ENCODE data around the gene ATF1.

The ATF1 gene

DNA sequence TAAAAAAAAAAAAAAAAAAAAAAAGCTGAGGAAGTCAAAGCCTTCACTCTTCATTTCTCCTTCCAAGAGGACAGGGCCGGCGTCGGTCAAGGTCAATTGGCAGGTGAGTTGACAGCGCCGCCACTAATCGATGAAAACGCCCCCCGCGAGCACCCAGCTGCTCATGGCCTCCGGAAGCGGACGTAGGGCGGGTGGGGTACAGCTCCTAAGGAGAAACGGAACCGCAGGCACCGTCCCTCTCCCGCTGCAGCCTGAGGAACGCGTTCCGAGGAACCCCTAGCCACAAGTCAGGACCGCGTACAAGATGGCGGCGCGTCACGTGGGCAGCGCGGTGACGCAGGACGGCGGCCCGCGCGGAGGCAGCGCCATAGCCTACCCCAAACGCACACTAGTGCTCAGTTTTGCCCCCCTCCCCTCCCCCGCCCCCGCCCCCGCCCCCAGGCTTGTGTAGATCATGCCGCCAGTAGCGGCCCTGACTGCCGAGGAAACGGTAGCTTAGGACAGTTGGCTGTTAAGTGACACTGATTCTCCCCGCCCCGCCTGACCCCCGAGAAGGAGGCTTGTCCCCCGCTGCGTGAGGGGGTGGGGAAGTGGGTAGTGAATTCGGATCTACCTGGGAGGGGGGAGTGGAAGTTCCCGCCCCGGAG lies at the start of gene ATF1:
ATF1 (plus strand) TSS at position 463 of the 647 bp plus-strand sequence. CDS start 16,045 bp downstream, outside the sequence.
- DNase-seq (ENCODE audit: low read depth in 4 of 4, low spot score in 1 of 4) = peak; percentile 52 to 83 (median 76)

DNA sequence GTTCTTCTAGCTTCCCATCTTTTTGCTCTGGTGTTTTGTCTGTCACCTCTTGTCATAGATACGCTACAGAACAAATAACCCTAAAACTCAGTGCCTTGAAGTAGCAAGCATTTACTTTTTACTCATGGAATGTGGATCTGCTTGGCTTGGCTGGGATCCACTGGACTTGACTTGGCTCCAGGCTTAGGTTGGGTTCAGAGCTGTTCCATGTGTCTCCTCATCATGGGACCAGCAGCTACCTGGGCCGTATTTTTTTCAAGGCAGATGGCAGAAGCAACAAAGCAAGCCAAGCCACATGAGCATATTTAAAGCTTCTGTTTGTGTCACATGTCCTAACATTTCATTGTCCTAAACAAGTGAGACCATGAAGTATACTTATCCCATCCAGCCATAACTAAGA lies 48.7 kb upstream of the ATF1 start:
- DNase-seq (ENCODE audit: low read depth in 4 of 4, low spot score in 1 of 4) = no peak

DNA sequence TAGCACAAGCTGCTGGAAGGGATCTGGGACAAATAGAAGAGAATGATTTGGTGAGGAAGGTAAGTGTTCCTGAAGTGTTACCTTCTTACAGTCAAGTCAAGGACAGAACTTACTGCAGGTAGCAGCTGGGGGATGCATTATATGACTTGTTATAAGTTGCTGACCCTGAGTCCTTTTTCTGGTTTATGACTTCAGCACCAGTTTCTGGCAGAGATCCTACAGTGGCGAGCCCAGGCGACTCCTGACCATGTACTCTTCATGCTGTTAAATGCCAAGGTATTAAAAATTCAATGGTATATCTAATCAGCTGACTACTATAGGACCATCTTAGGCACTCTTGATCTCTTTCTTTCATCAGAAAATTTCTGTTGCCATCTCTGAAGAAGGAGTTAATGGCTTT lies 45.1 kb upstream of the ATF1 start:
- DNase-seq (ENCODE audit: low read depth in 4 of 4, low spot score in 1 of 4) = no peak

DNA sequence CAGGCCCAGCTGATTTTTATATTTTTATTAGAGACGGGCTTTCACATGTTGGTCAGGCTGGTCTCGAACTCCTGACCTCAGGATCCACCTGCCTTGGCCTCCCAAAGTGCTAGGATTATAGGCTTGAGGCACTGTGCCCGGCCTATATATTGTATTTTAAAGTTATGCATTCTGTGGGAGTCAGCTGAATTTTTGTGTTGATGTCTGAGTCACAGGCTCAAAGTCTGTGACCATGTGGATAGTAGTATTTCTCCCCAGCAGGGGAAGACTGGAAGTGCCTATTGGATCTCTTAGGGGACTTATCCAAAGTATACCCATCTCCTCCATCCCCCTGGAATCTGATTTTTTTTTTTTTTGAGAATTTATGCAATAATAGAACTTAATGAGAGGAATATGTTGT lies 43.8 kb upstream of the ATF1 start:
- no peak for DNase-seq (ENCODE audit: low read depth in 4 of 4, low spot score in 1 of 4)

DNA sequence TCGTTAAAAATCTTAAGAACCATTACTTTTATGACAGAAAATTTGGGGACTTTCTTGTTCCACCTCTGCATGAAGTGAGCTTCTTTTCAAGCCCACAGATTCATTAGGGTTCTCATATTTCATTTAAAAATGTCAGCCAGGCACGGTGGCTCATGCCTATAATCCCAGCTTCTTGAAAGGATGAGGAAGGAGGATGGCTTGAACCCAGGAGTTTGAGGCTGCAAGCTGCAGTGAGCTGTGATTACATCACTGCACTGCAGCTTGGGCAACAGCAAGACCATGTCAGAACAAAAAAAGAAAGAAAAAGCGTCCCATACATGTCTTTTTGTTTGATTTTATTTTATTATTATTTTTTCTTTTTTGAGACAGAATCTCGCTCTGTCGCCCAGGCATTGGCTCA lies 43.4 kb upstream of the ATF1 start:
- DNase-seq (ENCODE audit: low read depth in 4 of 4, low spot score in 1 of 4) = no peak

GRCh38 chr12:50723865-50724264 lies 40.0 kb upstream of the ATF1 start:
- no peak for DNase-seq (ENCODE audit: low read depth in 4 of 4, low spot score in 1 of 4)

GRCh38 chr12:50725011-50725942 lies 38.6 kb upstream of the ATF1 start:
- DNase-seq (ENCODE audit: low read depth in 4 of 4, low spot score in 1 of 4) = no peak

GRCh38 chr12:50727466-50727865 lies 36.4 kb upstream of the ATF1 start:
- no peak for DNase-seq (ENCODE audit: low read depth in 4 of 4, low spot score in 1 of 4)

- DNase-seq (ENCODE audit: low read depth in 4 of 4, low spot score in 1 of 4) = no peak
These were observed 35.5 kb upstream of the ATF1 start for GRCh38 chr12:50728417-50728816.

- no peak for DNase-seq (ENCODE audit: low read depth in 4 of 4, low spot score in 1 of 4)
These were observed 35.1 kb upstream of the ATF1 start for GRCh38 chr12:50728841-50729240.

DNA sequence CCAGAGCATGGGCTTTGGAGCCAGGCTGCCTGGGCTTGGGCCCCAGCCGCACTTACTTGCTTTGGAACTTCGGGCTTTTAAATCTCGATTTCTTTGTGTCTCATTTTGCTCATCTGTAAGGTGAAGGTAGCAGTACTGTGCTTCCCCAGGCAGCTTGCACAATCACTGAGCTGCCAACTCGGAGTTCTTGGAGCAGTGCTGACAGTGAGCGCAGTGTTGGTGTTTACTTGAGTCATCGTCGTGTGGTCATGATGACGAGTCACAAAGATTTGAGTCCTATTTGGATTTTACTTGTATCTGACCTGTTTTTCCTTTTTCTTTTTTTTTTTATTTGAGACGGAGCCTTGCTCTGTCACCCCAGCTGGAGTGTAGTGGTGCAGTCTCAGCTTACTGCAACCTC lies 31.3 kb upstream of the ATF1 start:
- DNase-seq (ENCODE audit: low read depth in 4 of 4, low spot score in 1 of 4) = no peak

DNA sequence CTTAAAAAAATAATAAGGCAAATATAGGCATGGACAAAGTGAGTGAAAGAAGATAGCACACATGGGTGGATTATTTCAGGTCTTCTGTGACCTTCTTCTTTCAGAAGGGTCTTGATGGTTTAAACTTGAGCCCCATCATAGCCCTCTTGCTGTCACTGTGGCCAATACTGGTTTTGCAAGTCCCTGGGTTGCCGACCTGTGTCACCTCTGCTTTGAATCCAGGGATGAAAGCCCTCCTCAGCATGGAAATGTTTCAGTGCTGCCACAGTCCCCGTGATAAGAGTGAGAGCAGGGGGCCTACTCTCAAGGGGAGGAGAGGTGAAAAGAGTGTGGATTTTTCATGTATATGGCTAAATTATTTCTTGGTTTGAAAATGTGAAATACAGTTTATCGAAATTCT lies 30.2 kb upstream of the ATF1 start:
- DNase-seq (ENCODE audit: low read depth in 4 of 4, low spot score in 1 of 4) = no peak

DNA sequence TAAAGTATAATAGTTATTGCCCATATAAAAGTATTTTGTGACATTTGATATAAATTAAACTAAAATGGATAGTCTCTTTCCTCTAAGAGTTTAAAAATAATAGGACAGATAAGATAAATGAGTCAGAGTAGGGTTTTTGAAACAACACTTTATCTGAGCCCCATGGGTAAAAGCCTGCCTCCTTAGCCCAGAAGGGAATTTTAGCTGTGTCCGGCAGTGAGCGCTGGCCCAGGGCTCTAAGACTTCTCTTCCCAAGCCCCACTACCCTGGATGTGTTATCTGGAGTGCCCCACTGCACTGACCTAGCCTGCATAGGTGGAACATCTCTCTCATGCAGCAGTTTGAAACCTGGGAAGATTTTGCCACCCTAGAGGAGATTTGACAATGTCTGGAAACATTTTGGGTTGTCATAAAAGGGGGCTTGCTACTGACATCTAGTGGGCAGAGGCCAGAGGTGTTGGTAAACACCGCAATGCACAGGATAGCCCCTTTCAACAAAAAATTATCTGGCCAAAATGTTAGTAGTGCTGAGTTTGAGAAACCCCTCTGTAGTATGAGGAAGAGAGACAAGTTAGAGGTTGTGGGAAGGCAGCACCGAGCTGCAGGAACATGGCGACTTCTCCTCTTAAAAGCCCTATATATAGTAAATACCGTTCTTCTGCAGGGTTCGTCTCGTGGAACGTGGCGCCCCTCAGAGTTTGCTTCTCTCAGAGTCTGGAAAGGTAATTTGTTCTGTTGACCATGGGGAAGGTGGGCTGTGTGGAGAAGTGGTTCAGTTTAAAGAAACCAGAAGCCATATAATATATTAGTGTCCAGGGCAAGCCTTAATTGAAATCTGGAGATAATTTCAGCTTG lies 29.3 kb upstream of the ATF1 start:
- peak in 1 of 4 experiments; percentile 2 for DNase-seq (ENCODE audit: low read depth in 4 of 4, low spot score in 1 of 4)

DNA sequence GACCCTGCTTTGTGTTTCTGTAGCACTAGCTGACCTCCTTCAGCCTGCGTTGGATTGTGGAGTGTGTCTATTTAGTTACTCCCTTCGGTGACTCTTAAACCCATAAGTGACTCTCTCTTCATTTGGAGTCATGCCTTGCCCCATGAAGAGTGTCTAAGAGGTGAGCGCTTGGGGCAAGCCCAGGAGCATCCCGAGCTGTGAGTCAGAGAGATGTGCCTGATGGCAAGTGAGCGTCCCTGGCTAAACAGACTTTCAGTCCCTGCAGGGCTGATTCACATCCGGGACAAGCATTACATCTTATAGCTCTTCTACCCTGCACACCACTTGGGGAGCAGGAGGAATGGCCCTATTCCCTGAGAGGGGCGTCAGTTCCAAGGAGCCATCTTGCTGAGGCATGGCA lies 24.3 kb upstream of the ATF1 start:
- DNase-seq (ENCODE audit: low read depth in 4 of 4, low spot score in 1 of 4) = no peak

- no peak for DNase-seq (ENCODE audit: low read depth in 4 of 4, low spot score in 1 of 4)
These were observed 23.6 kb upstream of the ATF1 start for GRCh38 chr12:50740307-50740706.

DNA sequence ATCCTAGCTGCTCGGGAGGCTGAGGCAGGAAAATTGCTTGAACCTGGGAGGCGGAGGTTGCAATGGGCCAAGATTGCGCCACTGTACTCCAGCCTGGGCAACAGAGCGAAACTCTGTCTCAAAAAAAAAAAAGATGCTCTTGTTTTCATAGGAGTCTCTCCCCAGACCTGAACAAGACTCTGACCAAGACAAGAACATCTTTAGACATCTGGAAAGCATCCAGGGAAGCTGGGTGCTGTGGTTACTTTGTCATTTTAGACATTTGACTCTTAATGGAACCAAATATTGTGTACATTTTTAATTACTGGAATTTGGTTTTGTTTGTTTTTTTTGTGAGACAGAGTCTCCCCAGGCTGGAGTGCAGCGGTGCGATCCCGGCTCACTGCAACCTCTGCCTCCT lies 21.1 kb upstream of the ATF1 start:
- DNase-seq (ENCODE audit: low read depth in 4 of 4, low spot score in 1 of 4) = no peak

DNA sequence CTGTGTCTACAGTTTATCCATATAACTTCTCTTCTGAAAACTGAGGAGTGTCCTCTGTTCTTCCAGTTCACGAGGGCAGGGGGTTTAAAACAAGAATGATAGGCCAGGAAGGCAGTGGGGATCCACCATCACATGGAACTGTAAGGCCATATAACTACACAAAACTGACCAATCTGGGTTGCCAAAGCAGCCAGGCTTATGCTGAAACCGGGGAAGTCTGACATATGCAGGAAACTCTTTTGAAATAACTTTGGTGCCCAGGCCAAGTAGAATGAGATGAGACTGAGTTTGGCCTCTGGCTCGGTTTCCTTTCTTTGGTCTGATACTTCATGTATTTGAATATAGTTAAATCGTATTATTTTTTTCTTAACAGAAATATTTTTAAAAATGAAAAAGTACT lies 18.0 kb upstream of the ATF1 start:
- no peak for DNase-seq (ENCODE audit: low read depth in 4 of 4, low spot score in 1 of 4)

- DNase-seq (ENCODE audit: low read depth in 4 of 4, low spot score in 1 of 4) = no peak
These were observed 17.5 kb upstream of the ATF1 start for GRCh38 chr12:50746431-50746830.

DNA sequence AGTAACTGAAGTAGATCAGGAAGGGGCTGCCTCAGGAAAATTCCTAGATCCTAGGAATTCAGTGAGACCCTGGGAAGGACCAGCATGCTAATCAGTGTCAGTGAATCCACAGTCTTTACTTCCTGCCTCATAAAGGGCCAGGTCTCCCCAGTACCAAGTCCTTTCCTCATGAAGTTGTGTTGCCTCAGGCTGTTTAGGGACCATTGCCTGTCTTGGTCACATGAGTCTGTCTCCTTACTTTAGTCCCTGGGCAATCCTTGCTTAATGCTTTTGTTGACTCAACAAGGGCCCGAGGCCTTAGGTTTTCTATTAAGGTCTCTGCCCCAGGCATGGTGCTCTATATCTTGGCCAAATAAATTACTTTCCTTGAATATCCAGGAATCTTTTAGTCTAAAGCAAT lies 16.1 kb upstream of the ATF1 start:
- DNase-seq (ENCODE audit: low read depth in 4 of 4, low spot score in 1 of 4) = no peak

GRCh38 chr12:50749459-50749882 lies 14.4 kb upstream of the ATF1 start:
- DNase-seq (ENCODE audit: low read depth in 4 of 4, low spot score in 1 of 4) = no peak

GRCh38 chr12:50750366-50750765 lies 13.5 kb upstream of the ATF1 start:
- no peak for DNase-seq (ENCODE audit: low read depth in 4 of 4, low spot score in 1 of 4)

All from stimulated activated CD4-positive, alpha-beta T cell treated with anti-CD3 and anti-CD28 coated beads, Interleukin-1b, Interleukin-23, amount 100 ng/mL, for 24 hours (primary cell).